ENCODE measurements around the gene EAF1. TPM values are rescaled to one million over a fixed set of nuclear protein-coding genes. Genes with fewer than 3 reads are reported as not detected.

Gene EAF1
- total and polyA plus RNA-seq, 2 experiments from 2014 or later = 9.4 to 45.4 TPM

GRCh38 chr3:15471861-15472260 is 44.5 kb downstream of the EAF1 start:
- H3K4me2 ChIP-seq = no peak overlapping the region
- no peak overlapping the region for H3K27ac ChIP-seq (ENCODE audit: low read depth)
- no peaks in the 10 kb centered on the region for H3F3A ChIP-seq (replicated peaks; ENCODE audit: low read depth)
- ATAC-seq (no peak), DNase-seq (ENCODE audit: low spot score) (no peak)
- H3K4me1 ChIP-seq (ENCODE audit: insufficient read depth) = no peaks in the 10 kb centered on the region
- Mint-ChIP-seq H3K9me3 (no peaks in the 10 kb centered on the region), H3K27me3 (ENCODE audit: insufficient read depth, low read depth, poor library complexity) (no peaks in the 10 kb centered on the region), H3K27ac (no peak overlapping the region), H3K4me1 (0 out of 3 replicates have a peak, but pooled peaks cover 5% of the 10 kb centered on the region), H3K4me3 (no peak overlapping the region), H3K36me3 (ENCODE audit: low read depth) (no peaks in the 10 kb centered on the region)
- H3K4me3 ChIP-seq = no peak overlapping the region
- H4K20me1 ChIP-seq (replicated peaks; ENCODE audit: insufficient read depth) = no peaks in the 10 kb centered on the region
- no peak overlapping the region for H2AFZ ChIP-seq
- H3K79me2 ChIP-seq (replicated peaks; ENCODE audit: insufficient read depth) = no peaks in the 10 kb centered on the region
- TF ChIP-seq ZNF462 (CRISPR knock-in tag; IDR thresholded peaks at IDR 0.05) = no peak
- TF ChIP-seq POLR2AphosphoS5 (IDR thresholded peaks at IDR 0.05; ENCODE audit: low read depth) = no peak
- no peak for TF ChIP-seq EZH2 (IDR thresholded peaks at IDR 0.05; ENCODE audit: low read depth, unreplicated experiment)
- TF ChIP-seq ZNF331 (CRISPR knock-in tag; IDR thresholded peaks at IDR 0.05; ENCODE audit: low read depth) = no peak
- no peak for TF ChIP-seq EZH2phosphoT487 (IDR thresholded peaks at IDR 0.05; ENCODE audit: unreplicated experiment)
- no peak for TF ChIP-seq REST (IDR thresholded peaks at IDR 0.05; ENCODE audit: unreplicated experiment)
- no peak for TF ChIP-seq CTCF (conservative IDR thresholded peaks at IDR 0.05; ENCODE audit: low read depth in 2 of 2)
- no peak for TF ChIP-seq CREB1 (CRISPR knock-in tag; IDR thresholded peaks at IDR 0.05; ENCODE audit: low read depth)
- TF ChIP-seq STAT1 (IDR thresholded peaks at IDR 0.05; ENCODE audit: unreplicated experiment) = no peak
- no peak for TF ChIP-seq NANOG (IDR thresholded peaks at IDR 0.05; ENCODE audit: borderline replicate concordance)
- no peak for TF ChIP-seq ZNF114 (CRISPR knock-in tag; IDR thresholded peaks at IDR 0.05)
- no peak for TF ChIP-seq JUNB (IDR thresholded peaks at IDR 0.05; ENCODE audit: unreplicated experiment)
- no peak for TF ChIP-seq ETS1 (IDR thresholded peaks at IDR 0.05)
- no peaks in the 10 kb centered on the region for H3K36me3 ChIP-seq (ENCODE audit: insufficient read depth)
- no peaks in the 10 kb centered on the region for H3K27me3 ChIP-seq (ENCODE audit: insufficient read depth)
- no peaks in the 10 kb centered on the region for H3K9me2 ChIP-seq (ENCODE audit: insufficient read depth)
